Measurements from ENCODE around the gene CAMSAP2.
A peak's percentile ranks its signal among the peaks of the same experiment; 100 is the strongest.
"Not testable (repeated sequence)": the region's sequence is repeated elsewhere in the genome, so short reads cannot be mapped to it uniquely, and the experiment has no call there.

CAMSAP2 gene

DNA sequence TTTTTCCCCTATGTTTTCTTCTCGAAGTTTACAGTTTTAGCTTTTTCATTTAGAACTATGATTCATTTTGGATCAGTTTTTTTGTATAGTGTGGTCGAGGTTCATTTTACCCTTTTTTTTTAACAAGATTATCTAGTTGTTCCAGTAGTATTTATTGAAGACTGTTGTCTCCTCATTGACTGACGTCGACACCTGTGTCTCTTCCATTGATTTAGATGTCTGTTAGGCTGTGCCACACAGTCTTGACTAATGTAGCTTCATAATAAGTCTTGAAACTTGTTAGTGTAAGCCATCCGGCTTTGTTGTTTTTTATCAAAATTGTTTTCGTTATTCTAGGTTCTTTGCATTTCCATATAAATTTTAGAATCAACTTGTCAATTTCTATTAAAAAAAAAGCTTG is 45.2 kb downstream of the CAMSAP2 start:
- no peak for DNase-seq

DNA sequence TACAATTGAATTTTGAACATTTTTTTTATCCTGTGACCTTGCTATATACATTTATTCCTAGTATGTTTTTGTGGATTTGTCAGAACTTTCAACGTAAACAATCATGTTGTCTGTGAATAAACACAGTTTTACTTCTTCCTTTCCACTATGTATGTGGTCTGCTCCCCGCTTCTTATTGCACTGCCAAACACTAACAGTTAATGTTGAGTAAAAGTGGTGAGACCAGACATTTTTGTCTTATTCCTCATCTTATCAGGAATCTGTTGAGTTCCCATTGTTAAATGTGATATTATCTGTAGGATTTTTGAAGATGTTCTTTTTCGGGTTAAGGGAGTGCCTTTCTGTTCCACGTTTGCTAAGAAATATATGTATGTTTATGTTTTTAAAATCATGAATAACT is 45.9 kb downstream of the CAMSAP2 start:
- DNase-seq, result no peak

DNA sequence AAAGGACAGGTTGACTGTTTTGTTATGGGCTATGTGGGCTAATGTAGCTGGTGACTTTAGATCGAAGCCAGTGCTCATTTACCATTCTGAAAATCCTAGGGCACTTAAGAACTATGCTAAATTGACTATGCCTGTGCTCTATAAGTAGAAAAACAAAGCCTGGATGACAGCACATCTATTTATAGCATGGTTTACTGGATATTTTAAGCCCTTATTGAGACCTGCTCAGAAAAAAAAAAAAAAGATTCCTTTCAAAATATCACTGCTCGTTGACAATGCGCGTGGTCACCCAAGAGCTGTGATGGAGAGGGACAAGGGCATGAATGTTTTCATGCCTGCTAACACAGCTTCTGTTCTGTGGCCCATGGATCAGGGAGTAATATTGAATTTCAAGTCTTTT is 48.1 kb downstream of the CAMSAP2 start:
- DNase-seq, result no peak

DNA sequence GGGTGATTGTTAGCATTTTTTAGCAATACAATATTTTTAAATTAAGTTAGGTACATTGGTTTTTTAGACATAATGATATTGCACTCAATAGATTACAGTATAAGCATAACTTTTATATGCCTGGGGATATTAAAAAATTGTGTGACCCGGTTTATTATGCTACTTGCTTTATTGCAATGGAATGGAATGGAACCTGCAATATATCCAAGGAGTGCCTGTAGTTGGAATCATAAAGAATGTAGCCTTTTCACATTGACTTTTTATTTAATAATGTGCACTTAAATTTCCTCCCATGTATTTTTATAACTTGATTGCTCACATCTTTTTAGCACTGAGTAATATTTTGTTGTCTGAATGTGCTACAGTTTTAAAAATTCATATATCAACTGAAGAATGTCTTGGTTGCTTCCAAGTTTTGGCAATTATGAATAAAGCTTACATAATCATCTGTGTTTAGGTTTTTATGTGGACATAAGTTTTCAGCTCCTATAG is 49.2 kb downstream of the CAMSAP2 start:
- no peak for DNase-seq

DNA sequence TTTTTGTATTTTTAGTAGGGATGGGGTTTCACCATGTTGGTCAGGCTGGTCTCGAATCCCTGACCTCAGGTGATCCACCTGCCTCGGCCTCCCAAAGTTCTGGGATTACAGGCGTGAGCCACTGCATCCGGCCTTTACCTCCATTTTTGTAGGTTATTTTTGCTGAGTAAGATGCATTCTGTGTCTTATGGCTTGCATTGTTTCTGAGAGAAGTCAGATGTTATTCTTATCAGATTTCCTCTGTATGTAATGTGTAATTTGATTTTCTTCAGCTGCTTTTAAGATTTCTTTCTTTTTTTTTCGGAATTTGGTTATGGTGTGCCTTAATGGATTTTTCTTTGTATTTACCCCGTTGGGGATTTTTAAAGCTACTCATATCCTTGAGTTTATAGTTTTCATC is 52.3 kb downstream of the CAMSAP2 start:
- not testable (repeated sequence) for DNase-seq

DNA sequence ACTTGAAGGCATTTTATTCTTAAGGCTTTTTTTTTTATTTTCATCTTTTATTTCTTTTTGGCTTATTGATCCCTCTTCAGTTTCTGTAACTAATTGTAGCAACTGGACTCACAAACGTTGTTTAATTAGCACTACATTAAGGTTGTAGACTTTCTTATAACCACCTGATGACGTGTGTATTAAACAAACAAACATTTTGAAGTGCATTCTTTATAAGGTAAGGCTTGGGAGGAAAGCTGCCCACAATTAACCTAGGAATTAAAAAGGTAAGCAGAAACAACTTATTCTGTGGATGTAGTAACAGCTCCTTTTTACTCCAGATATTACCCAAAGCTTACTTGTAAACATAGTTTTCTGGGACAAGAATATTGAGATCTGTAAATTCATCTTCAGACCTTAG is 55.0 kb downstream of the CAMSAP2 start:
- DNase-seq, result no peak

GRCh38 chr1:200794506-200795065 is 55.9 kb downstream of the CAMSAP2 start:
- DNase-seq, result no peak

- no peak for DNase-seq
Measured at GRCh38 chr1:200795156-200795555, 56.5 kb downstream of the CAMSAP2 start.

DNA sequence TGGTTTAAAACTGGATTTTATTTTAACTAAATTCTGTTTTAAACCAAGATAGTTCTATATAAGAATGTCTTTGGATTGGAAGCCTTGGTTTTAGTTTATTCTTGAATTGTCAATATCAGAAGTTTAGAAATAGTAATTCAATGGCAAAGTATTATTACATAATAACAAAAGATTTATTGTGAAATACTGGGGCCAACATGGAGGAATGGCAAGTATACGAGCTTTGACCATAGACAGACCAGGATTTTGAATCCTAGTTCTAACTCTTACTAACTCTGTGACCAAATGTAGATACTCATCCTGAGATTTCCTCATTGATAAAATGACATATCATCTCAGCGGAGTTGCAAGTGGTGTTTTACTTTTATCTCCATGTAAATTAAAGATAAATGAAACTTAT is 63.3 kb downstream of the CAMSAP2 start:
- DNase-seq, result no peak

DNA sequence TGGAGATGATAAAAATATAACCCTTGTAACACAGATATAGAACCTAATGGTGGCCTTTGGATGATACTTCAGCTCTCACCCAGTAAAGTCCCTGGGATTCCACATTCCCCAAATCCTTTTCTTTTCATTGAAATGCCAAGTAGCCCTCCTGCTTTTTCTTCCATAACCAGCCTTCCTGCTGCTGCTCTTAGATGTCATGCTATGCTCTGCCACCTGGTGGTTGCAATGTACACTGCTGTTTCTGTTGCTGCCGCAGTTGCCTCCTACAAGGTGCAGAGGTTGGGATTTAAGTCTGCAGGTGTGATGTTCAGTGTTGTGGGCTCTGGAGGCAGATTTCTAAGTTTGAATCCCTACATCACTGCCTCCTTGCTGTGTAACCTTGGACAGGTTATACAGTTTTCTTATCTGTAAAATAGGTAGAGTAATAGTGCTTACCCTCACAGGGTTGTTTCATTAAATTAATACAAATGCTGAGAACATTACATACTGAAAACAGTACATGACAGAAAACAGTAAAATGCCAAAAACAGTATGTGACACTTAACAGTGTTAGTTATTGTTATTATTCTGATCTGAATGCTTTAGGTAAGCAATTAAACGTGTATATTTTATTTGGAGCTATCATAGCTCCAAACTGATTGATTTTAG is 64.3 kb downstream of the CAMSAP2 start:
- DNase-seq, result peak; percentile 44

GRCh38 chr1:200805719-200806118 is 67.0 kb downstream of the CAMSAP2 start:
- no peak for DNase-seq

DNA sequence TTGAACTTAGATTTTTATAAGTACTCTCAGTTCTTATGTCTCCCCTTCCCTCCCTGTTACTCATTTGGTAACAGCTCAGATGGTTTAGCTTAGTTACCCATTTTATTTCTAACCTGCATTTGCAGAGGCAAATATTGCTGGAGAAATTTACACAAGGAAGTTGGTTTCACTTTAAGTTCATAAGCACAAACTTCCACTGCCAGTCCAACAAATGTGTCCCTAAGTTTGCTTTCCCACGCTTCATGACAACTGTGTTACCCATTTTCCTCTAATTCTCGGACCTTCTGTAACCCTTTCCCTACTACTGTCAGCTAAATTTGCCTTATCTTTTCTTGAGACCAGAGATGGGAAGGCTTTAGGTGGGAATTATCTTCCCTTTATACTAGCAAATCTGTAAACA is 70.2 kb downstream of the CAMSAP2 start:
- DNase-seq, result no peak

- no peak for DNase-seq
Measured at GRCh38 chr1:200811704-200812103, 73.0 kb downstream of the CAMSAP2 start.

DNA sequence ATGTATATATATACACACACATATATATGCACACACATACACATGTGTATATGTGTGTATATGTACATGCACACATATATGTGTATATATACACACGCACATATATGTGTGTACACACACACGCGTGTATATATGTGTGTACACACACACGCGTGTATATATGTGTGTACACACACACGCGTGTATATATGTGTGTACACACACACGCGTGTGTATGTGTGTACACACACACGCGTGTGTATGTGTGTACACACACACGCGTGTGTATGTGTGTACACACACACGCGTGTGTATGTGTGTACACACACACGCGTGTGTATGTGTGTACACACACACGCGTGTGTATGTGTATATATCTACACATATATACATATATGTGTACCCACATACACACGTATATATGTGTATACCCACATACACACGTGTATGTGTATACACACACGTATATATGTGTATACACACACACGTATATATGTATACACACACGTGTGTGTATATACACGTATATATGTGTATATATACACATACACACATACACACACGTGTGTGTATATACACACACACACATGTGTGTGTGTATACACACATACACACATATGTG is 78.0 kb downstream of the CAMSAP2 start:
- not testable (repeated sequence) for DNase-seq

DNA sequence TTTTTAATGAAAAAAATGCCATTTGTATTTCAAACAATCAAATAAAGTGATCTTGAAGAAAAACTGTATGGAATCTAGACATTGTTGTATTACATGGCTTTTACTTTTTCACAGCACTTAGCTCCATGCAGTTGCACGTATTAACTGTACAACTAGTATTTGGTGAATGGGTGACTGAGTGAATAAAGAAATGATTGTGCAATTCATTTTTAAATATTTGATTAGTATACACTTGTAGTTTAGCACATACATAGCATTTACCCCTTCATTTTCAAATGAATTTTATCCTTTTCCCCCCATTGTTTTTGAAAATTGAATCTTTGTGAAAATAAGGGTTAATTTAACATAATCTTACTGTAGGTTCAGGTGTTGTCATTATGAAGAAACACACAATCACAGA is 79.6 kb downstream of the CAMSAP2 start:
- no peak for DNase-seq

DNA sequence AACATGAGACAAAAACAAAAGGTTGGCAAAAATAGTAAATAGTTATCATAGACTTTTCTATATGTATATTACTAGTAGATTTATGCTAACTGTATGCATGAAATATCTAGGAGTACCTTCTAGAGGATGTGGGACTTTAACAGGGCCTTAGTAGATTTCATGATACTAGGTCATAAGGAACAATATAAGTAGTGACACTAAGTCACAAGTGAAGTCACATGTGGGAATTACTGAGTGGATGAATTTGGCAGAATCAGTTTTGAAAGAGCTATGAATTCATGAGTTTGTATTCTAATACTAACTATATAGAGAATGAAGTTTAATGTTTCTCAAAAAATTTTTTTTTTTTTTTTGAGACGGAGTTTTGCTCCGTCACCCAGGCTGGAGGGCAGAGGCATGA is 81.0 kb downstream of the CAMSAP2 start:
- DNase-seq, result no peak

DNA sequence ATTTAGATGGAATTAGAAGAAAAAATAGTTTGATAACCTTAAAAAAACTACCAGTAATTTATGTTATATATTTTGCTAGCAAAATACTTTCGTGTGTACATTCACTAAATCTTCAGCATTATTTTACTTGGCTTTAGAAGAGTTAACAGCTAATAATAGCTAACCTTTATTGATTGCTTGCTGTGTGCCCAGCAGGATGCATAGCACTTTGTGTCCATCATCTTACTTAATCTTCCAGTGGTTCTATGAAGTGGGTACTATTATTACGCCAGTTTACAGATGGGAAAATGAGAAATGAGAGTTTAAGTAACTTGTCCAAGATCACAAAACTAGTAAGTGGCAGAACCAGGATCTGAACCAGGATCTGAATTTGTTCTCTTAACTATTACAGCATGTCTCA is 92.4 kb downstream of the CAMSAP2 start:
- DNase-seq, result no peak

- DNase-seq, result no peak
Measured at GRCh38 chr1:200834383-200834782, 95.7 kb downstream of the CAMSAP2 start.

DNA sequence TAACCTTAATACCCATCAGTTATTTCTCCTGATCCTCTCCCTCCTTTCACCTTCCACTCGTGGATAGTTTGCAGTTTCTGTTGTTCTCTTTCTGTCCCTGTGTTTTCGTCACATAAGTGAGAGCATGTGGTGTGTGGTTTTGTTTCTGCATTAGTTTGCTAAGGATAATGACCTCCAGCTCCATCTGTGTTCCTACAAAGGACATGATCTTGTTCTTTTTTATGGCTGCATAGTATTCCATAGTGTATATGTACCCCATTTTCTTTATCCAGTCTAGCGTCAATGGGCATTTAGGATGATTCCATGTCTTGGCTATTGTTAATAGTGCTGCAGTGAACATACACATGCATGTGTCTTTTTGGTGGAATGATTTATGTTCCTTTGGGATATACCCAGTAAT is 97.5 kb downstream of the CAMSAP2 start:
- no peak for DNase-seq

GRCh38 chr1:200837931-200838571 is 99.4 kb downstream of the CAMSAP2 start:
- DNase-seq, result no peak

- no peak for DNase-seq
Measured at GRCh38 chr1:200838676-200839445, 100.2 kb downstream of the CAMSAP2 start.

GRCh38 chr1:200845360-200845759 is 106.7 kb downstream of the CAMSAP2 start:
- no peak for DNase-seq

DNA sequence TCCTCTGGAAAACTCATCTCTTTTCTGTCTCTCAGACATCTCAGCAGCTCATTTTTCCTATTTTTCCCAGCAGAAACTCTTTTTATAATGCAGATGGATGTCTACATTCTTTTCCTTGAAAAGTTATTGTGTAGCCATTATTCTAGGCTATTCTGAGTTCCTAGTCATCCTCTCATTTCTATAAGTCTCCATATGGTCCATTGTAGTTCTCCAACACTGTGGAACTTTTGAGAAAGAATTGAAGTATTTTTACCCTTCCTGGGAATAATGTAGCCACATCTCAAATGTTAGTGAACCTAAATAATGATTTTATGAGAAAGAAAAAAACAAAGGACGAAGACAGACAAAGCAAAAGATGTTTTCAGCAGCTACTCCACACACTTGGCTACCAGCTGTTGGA is 107.7 kb downstream of the CAMSAP2 start:
- DNase-seq, result no peak
